C4-2B (cell line): ENCODE results near the gene FBXO17.

Experiments
- ZFX ChIP-seq: fragments of 450-650 bp; IDR thresholded peaks from 2 replicates; pipeline ENCODE4 v1.6.1; 2017
- TF ChIP-seq, protein P1 (sequence below): fragments of 450-650 bp; conservative IDR thresholded peaks from 2 replicates; pipeline ENCODE4 v1.5.1; 2017; ENCODE audit warnings: mild to moderate bottlenecking

DNA sequence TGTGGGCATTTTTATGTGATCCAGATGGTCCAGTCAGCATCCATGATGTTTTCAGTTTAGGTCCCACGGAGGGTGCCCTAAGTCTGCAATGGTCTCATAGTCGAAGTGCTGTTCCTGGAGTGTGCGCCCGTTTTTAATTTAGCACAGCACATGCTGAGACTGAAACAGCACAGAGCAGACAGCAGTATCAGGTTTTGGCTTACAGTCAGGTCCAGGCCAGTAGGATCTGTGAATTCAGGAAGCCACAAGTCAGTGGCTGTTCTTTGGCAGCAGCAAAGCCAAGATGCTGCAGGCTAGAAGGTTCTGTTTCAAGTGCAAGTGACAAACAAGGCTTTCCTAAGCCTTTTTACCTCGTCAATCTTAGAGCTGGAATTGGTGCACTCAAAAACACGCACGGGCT lies 38.5 kb upstream of the FBXO17 start:
- TF ChIP-seq ZFX, result no peak
- TF ChIP-seq, protein P1, sequence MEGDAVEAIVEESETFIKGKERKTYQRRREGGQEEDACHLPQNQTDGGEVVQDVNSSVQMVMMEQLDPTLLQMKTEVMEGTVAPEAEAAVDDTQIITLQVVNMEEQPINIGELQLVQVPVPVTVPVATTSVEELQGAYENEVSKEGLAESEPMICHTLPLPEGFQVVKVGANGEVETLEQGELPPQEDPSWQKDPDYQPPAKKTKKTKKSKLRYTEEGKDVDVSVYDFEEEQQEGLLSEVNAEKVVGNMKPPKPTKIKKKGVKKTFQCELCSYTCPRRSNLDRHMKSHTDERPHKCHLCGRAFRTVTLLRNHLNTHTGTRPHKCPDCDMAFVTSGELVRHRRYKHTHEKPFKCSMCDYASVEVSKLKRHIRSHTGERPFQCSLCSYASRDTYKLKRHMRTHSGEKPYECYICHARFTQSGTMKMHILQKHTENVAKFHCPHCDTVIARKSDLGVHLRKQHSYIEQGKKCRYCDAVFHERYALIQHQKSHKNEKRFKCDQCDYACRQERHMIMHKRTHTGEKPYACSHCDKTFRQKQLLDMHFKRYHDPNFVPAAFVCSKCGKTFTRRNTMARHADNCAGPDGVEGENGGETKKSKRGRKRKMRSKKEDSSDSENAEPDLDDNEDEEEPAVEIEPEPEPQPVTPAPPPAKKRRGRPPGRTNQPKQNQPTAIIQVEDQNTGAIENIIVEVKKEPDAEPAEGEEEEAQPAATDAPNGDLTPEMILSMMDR, result no peak
